DOHH2 (cell line): Measurements from ENCODE around the gene PEX5L.

ENCODE experiments used
- H3F3A ChIP-seq: fragments of 200-600 bp; sonication (generic), shearing (Covaris generic); 2 replicates; pipeline ENCODE4 v1.6.0; 2016; ENCODE audit warnings: antibody characterized with exemption, mild to moderate bottlenecking; ENCODE audit not compliant: control insufficient read depth, insufficient read depth
- H3K27ac ChIP-seq: fragments of 200-600 bp; sonication (generic); 2 replicates; pipeline ENCODE4 v1.5.1; 2014; ENCODE audit warnings: low read depth, mild to moderate bottlenecking, low read length, moderate library complexity
- H3K27me3 ChIP-seq: fragments of 200-600 bp; sonication (generic); 2 replicates; pipeline ENCODE4 v1.6.1; 2014; ENCODE audit warnings: mild to moderate bottlenecking, low read length, mixed read lengths; ENCODE audit not compliant: control insufficient read depth
- H3K36me3 ChIP-seq: fragments of 200-600 bp; sonication (generic); 2 replicates; pipeline ENCODE4 v1.6.1; 2014; ENCODE audit warnings: mild to moderate bottlenecking, low read length, moderate library complexity, mixed read lengths; ENCODE audit not compliant: control insufficient read depth
- H3K4me1 ChIP-seq: fragments of 200-600 bp; sonication (generic); 2 replicates; pipeline ENCODE4 v1.6.1; 2014; ENCODE audit warnings: mild to moderate bottlenecking, low read length, mixed read lengths; ENCODE audit not compliant: control insufficient read depth
- H3K4me2 ChIP-seq: fragments of 200-600 bp; sonication (generic); 2 replicates; pipeline ENCODE4 v1.6.0; 2014; ENCODE audit warnings: mild to moderate bottlenecking, low read length, moderate library complexity
- H3K4me3 ChIP-seq: fragments of 200-600 bp; sonication (generic); 2 replicates; pipeline ENCODE4 v1.5.1; 2014; ENCODE audit warnings: mild to moderate bottlenecking, low read length, mixed read lengths
- H3K79me2 ChIP-seq: fragments of 200-600 bp; sonication (generic); 2 replicates; pipeline ENCODE4 v1.6.1; 2014; ENCODE audit warnings: mild to moderate bottlenecking, low read length, mixed read lengths; ENCODE audit not compliant: control insufficient read depth
- H3K9me2 ChIP-seq: fragments of 200-600 bp; sonication (generic); replicated peaks from 2 replicates; pipeline ENCODE4 v1.6.1; 2014; ENCODE audit warnings: mild to moderate bottlenecking, low read length, mixed read lengths; ENCODE audit not compliant: control insufficient read depth
- H3K9me3 ChIP-seq: fragments of 200-600 bp; sonication (generic); 2 replicates; pipeline ENCODE4 v1.6.1; 2014; ENCODE audit warnings: antibody characterized with exemption, low read length, mixed read lengths; ENCODE audit not compliant: control insufficient read depth, insufficient read depth
- H4K20me1 ChIP-seq: fragments of 200-600 bp; sonication (generic); 2 replicates; pipeline ENCODE4 v1.6.0; 2014; ENCODE audit warnings: low read depth, mild to moderate bottlenecking, antibody characterized with exemption, low read length, moderate library complexity; ENCODE audit not compliant: control insufficient read depth, insufficient read depth
- EZH2phosphoT487 ChIP-seq: fragments of 200-600 bp; sonication (generic); IDR thresholded peaks from 2 replicates; pipeline ENCODE4 v1.6.1; 2017; ENCODE audit warnings: borderline replicate concordance, mild to moderate bottlenecking, antibody characterized with exemption, low read length, moderate library complexity, mixed read lengths
- TF ChIP-seq, protein P1 (sequence below): fragments of 200-600 bp; sonication (generic); IDR thresholded peaks from one replicate; pipeline ENCODE4 v1.5.1; 2014; ENCODE audit warnings: antibody characterized with exemption, mild to moderate bottlenecking, low read depth, low read length; ENCODE audit not compliant: poor library complexity, severe bottlenecking

PEX5L gene

GRCh38 chr3:179833294-179833693 lies 203.4 kb downstream of the PEX5L start:
- Histone ChIP-seq H3K4me1 (no peaks in the 10 kb centered on the region), H3F3A (no peaks in the 10 kb centered on the region), H3K79me2 (no peaks in the 10 kb centered on the region), H3K4me2 (no peak overlapping the region), H3K36me3 (no peaks in the 10 kb centered on the region), H3K4me3 (no peak overlapping the region), H3K27me3 (no peaks in the 10 kb centered on the region), H3K9me3 (no peaks in the 10 kb centered on the region), H4K20me1 (no peaks in the 10 kb centered on the region), H3K27ac (no peak overlapping the region), H3K9me2 (no peaks in the 10 kb centered on the region)
- TF ChIP-seq, protein P1, sequence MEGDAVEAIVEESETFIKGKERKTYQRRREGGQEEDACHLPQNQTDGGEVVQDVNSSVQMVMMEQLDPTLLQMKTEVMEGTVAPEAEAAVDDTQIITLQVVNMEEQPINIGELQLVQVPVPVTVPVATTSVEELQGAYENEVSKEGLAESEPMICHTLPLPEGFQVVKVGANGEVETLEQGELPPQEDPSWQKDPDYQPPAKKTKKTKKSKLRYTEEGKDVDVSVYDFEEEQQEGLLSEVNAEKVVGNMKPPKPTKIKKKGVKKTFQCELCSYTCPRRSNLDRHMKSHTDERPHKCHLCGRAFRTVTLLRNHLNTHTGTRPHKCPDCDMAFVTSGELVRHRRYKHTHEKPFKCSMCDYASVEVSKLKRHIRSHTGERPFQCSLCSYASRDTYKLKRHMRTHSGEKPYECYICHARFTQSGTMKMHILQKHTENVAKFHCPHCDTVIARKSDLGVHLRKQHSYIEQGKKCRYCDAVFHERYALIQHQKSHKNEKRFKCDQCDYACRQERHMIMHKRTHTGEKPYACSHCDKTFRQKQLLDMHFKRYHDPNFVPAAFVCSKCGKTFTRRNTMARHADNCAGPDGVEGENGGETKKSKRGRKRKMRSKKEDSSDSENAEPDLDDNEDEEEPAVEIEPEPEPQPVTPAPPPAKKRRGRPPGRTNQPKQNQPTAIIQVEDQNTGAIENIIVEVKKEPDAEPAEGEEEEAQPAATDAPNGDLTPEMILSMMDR, result no peak
- TF ChIP-seq EZH2phosphoT487, result no peak

- H3K79me2 ChIP-seq, result no peaks in the 10 kb centered on the region
- H3K36me3 ChIP-seq, result no peaks in the 10 kb centered on the region
- H3F3A ChIP-seq, result no peaks in the 10 kb centered on the region
- H3K9me3 ChIP-seq, result no peaks in the 10 kb centered on the region
- H3K4me1 ChIP-seq, result no peaks in the 10 kb centered on the region
- H3K4me2 ChIP-seq, result no peak overlapping the region
- no peak overlapping the region for H3K4me3 ChIP-seq
- TF ChIP-seq EZH2phosphoT487, result no peak
- TF ChIP-seq, protein P1, result no peak
- H3K9me2 ChIP-seq, result no peaks in the 10 kb centered on the region
- H3K27ac ChIP-seq, result no peak overlapping the region
- H4K20me1 ChIP-seq, result no peaks in the 10 kb centered on the region
- H3K27me3 ChIP-seq, result no peaks in the 10 kb centered on the region; the same call in 1 of the 2 replicates
Observed at GRCh38 chr3:179832333-179832854, 204.3 kb downstream of the PEX5L start.

DNA sequence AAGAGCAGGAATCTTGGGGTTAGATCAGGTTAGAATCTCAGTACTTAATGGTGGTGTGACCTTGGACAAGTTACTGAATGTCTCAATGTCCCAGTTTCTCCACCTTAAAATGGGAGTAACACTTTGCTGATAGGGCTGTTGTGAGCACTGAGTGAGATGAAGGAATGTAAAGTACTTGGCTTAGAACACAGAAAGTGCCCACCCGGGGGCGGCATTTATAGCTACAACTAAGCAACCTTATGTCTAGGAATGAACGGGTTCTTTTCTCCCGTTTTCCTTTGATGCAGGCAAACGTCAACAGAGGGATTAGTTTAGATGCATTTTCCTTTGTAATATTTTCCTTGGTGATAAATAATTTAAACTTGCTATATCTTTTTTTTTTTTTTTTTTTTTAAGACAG lies 207.3 kb downstream of the PEX5L start:
- Histone ChIP-seq H3K4me3 (no peak overlapping the region), H4K20me1 (no peaks in the 10 kb centered on the region), H3K9me3 (no peaks in the 10 kb centered on the region), H3K27me3 (peaks cover 3% of the 10 kb centered on the region; the same call in 1 of the 2 replicates), H3K4me2 (no peak overlapping the region), H3K79me2 (no peaks in the 10 kb centered on the region), H3K9me2 (no peaks in the 10 kb centered on the region), H3K36me3 (no peaks in the 10 kb centered on the region), H3K4me1 (no peaks in the 10 kb centered on the region), H3K27ac (no peak overlapping the region), H3F3A (no peaks in the 10 kb centered on the region)
- TF ChIP-seq EZH2phosphoT487, result no peak
- TF ChIP-seq, protein P1, result no peak
